ENCODE measurements around the gene MAP1LC3C.

GRCh38 chr1:242004751-242005495 lies 6.0 kb upstream of the MAP1LC3C start:
- TF ChIP-seq CTCF (IDR thresholded peaks at IDR 0.05) (no peak), POLR2A (IDR thresholded peaks at IDR 0.05; ENCODE audit: low read depth) (no peak), EP300 (IDR thresholded peaks at IDR 0.05) (no peak), POLR2AphosphoS5 (IDR thresholded peaks at IDR 0.05) (no peak)
